Measurements from ENCODE around the gene CTAG1A. TPM values are rescaled to one million over a fixed set of nuclear protein-coding genes. Genes with fewer than 3 reads are reported as not detected.
"Not testable (repeated sequence)": the region's sequence is repeated elsewhere in the genome, so short reads cannot be mapped to it uniquely, and the experiment has no call there.

Gene CTAG1A
- total RNA-seq, 1 donor from 2014 or later: not detected

- H3K4me1 Mint-ChIP-seq (ENCODE audit: low read depth); H3K36me3 Mint-ChIP-seq (ENCODE audit: low read depth); H3K4me3 Mint-ChIP-seq (ENCODE audit: unreplicated experiment); H3K27ac Mint-ChIP-seq (ENCODE audit: unreplicated experiment); H3K27me3 Mint-ChIP-seq (ENCODE audit: low read depth): not testable (repeated sequence)
- peaks cover 12% of the 10 kb centered on the region for H3K9me3 Mint-ChIP-seq (ENCODE audit: low read depth)
- DNase-seq (ENCODE audit: low spot score): peak; percentile 51
These were observed 26.2 kb downstream of the CTAG1A start for GRCh38 chrX:154611146-154611545.

GRCh38 chrX:154613586-154613985 is 28.7 kb downstream of the CTAG1A start:
- H3K9me3 Mint-ChIP-seq (ENCODE audit: low read depth); H3K36me3 Mint-ChIP-seq (ENCODE audit: low read depth); H3K27ac Mint-ChIP-seq (ENCODE audit: unreplicated experiment); H3K4me3 Mint-ChIP-seq (ENCODE audit: unreplicated experiment); H3K4me1 Mint-ChIP-seq (ENCODE audit: low read depth); H3K27me3 Mint-ChIP-seq (ENCODE audit: low read depth); DNase-seq (ENCODE audit: low spot score): not testable (repeated sequence)
- peak; percentile 25 for TF ChIP-seq CTCF (IDR thresholded peaks at IDR 0.05)

- not testable (repeated sequence) for H3K9me3 Mint-ChIP-seq (ENCODE audit: low read depth); H3K4me3 Mint-ChIP-seq (ENCODE audit: unreplicated experiment); H3K27me3 Mint-ChIP-seq (ENCODE audit: low read depth); H3K4me1 Mint-ChIP-seq (ENCODE audit: low read depth); H3K27ac Mint-ChIP-seq (ENCODE audit: unreplicated experiment); DNase-seq (ENCODE audit: low spot score); H3K36me3 Mint-ChIP-seq (ENCODE audit: low read depth)
These were observed 34.2 kb downstream of the CTAG1A start, which contains the start of gene CTAG1B for GRCh38 chrX:154619182-154619581. Gene CTAG1B (minus strand): TSS chrX:154619282. CDS start chrX:154619218, 64 bp downstream.

GRCh38 chrX:154620767-154621414 is 36.0 kb downstream of the CTAG1A start:
- not testable (repeated sequence) for H3K9me3 Mint-ChIP-seq (ENCODE audit: low read depth); H3K36me3 Mint-ChIP-seq (ENCODE audit: low read depth); DNase-seq (ENCODE audit: low spot score); H3K27me3 Mint-ChIP-seq (ENCODE audit: low read depth); H3K4me1 Mint-ChIP-seq (ENCODE audit: low read depth); H3K4me3 Mint-ChIP-seq (ENCODE audit: unreplicated experiment); H3K27ac Mint-ChIP-seq (ENCODE audit: unreplicated experiment)
- TF ChIP-seq CTCF (IDR thresholded peaks at IDR 0.05): peak; percentile 26

GRCh38 chrX:154628960-154629359 is 44.0 kb downstream of the CTAG1A start:
- DNase-seq (ENCODE audit: low spot score); H3K9me3 Mint-ChIP-seq (ENCODE audit: low read depth); H3K36me3 Mint-ChIP-seq (ENCODE audit: low read depth); H3K27ac Mint-ChIP-seq (ENCODE audit: unreplicated experiment); H3K4me3 Mint-ChIP-seq (ENCODE audit: unreplicated experiment); H3K4me1 Mint-ChIP-seq (ENCODE audit: low read depth); H3K27me3 Mint-ChIP-seq (ENCODE audit: low read depth): not testable (repeated sequence)

GRCh38 chrX:154630949-154631348 is 46.0 kb downstream of the CTAG1A start:
- H3K27ac Mint-ChIP-seq (ENCODE audit: unreplicated experiment); H3K36me3 Mint-ChIP-seq (ENCODE audit: low read depth); H3K27me3 Mint-ChIP-seq (ENCODE audit: low read depth); H3K4me3 Mint-ChIP-seq (ENCODE audit: unreplicated experiment); H3K4me1 Mint-ChIP-seq (ENCODE audit: low read depth); DNase-seq (ENCODE audit: low spot score); H3K9me3 Mint-ChIP-seq (ENCODE audit: low read depth): not testable (repeated sequence)

- H3K27me3 Mint-ChIP-seq (ENCODE audit: low read depth); H3K4me1 Mint-ChIP-seq (ENCODE audit: low read depth); H3K27ac Mint-ChIP-seq (ENCODE audit: unreplicated experiment); H3K36me3 Mint-ChIP-seq (ENCODE audit: low read depth); H3K4me3 Mint-ChIP-seq (ENCODE audit: unreplicated experiment); DNase-seq (ENCODE audit: low spot score); H3K9me3 Mint-ChIP-seq (ENCODE audit: low read depth): not testable (repeated sequence)
These were observed 48.7 kb downstream of the CTAG1A start for GRCh38 chrX:154633661-154634060.

Other genes with a start within 250 kb of the CTAG1A start
- gene FLNA, start 210.5 kb upstream of the CTAG1A start, total RNA-seq: 1,923 to 4,327 TPM (median 4,325 TPM) in 3 replicates
- gene EMD, start 205.8 kb upstream of the CTAG1A start, total RNA-seq: 66.3 to 81.7 TPM (median 81.1 TPM) in 3 replicates
- 1,847 to 2,160 TPM (median 2,120 TPM) in 3 replicates for gene RPL10, start 186.8 kb upstream of the CTAG1A start, total RNA-seq
- gene DNASE1L1, start 175.9 kb upstream of the CTAG1A start, total RNA-seq: 39.4 to 44.5 TPM (median 40.8 TPM) in 3 replicates
- gene TAFAZZIN, start 173.6 kb upstream of the CTAG1A start, total RNA-seq: 33.4 to 39.1 TPM (median 38.7 TPM) in 3 replicates
- 132 to 139 TPM (median 136 TPM) in 3 replicates for gene ATP6AP1, start 156.5 kb upstream of the CTAG1A start, total RNA-seq
- gene GDI1, start 148.0 kb upstream of the CTAG1A start, total RNA-seq: 147 to 159 TPM (median 152 TPM) in 3 replicates
- 98.3 to 108 TPM (median 106 TPM) in 3 replicates for gene FAM50A, start 141.0 kb upstream of the CTAG1A start, total RNA-seq
- 187 to 212 TPM (median 205 TPM) in 3 replicates for gene PLXNA3, start 126.9 kb upstream of the CTAG1A start, total RNA-seq
- gene LAGE3, start 105.9 kb upstream of the CTAG1A start, total RNA-seq: 17.7 to 25.4 TPM (median 19.8 TPM) in 3 replicates
- gene UBL4A, start 98.5 kb upstream of the CTAG1A start, total RNA-seq: 20.8 to 21.2 TPM (median 20.8 TPM) in 3 replicates
- 26.8 to 28.9 TPM (median 28.9 TPM) in 3 replicates for gene SLC10A3, start 94.5 kb upstream of the CTAG1A start, total RNA-seq
- gene FAM3A, start 68.9 kb upstream of the CTAG1A start, total RNA-seq: 35.7 to 38.5 TPM (median 36.5 TPM) in 3 replicates
- gene G6PD, start 38.3 kb upstream of the CTAG1A start, total RNA-seq: 63.9 to 165 TPM (median 67.6 TPM) in 3 replicates
- 21.6 to 28.3 TPM (median 22.4 TPM) in 3 replicates for gene IKBKG, start 37.5 kb upstream of the CTAG1A start, total RNA-seq
- gene CTAG1B, start 34.1 kb downstream of the CTAG1A start, total RNA-seq: not detected in 3 replicates
- not detected in 3 replicates for gene CTAG2, start 68.4 kb downstream of the CTAG1A start, total RNA-seq
- gene GAB3, start 165.9 kb downstream of the CTAG1A start, total RNA-seq: 2.0 to 2.4 TPM (median 2.2 TPM) in 3 replicates
- gene DKC1, start 177.7 kb downstream of the CTAG1A start, total RNA-seq: 31.1 to 38.1 TPM (median 31.2 TPM) in 3 replicates
- gene MPP1, start 220.4 kb downstream of the CTAG1A start, total RNA-seq: 9.0 to 14.2 TPM (median 13.3 TPM) in 3 replicates
- not detected in 3 replicates for gene SMIM9, start 249.5 kb downstream of the CTAG1A start, total RNA-seq

Data from chondrocyte (in vitro differentiated cells).